ENCODE measurements around the gene DRC3.

The DRC3 gene

DNA sequence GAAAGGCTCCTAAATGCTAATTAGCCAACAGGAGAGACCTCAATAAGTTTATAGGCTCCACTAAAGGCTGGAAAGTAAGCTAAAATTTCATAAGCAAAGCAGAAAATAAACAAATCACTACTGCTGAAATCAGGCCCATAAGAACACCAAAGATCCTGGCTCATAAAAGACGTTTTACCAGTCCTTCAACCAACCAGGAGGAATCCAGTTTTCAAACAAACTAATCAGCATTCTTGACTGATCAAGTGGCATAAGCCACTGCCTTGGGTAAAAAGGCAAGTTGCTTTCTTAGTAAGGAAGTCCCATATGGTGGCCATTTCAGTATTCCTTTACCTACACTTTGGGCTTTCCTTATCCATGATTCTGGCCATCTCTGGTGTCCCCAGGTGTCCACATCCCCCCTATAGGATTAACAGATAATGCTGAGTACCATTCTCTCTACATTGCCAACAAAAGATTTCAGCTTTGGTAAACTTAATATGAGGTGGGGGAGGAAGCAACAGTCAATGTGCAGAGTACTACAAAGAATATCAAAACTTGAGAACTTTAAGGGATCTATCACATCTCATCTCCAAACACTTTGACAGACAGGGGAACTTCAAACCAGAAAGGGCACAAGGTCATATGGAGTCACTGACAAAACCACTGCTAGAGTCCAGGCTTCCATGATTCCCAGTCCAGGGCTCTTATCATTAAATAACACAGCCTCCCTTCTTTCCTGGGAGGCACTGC, 1.8 kb upstream of the DRC3 start:
- no peak for DNase-seq

DNA sequence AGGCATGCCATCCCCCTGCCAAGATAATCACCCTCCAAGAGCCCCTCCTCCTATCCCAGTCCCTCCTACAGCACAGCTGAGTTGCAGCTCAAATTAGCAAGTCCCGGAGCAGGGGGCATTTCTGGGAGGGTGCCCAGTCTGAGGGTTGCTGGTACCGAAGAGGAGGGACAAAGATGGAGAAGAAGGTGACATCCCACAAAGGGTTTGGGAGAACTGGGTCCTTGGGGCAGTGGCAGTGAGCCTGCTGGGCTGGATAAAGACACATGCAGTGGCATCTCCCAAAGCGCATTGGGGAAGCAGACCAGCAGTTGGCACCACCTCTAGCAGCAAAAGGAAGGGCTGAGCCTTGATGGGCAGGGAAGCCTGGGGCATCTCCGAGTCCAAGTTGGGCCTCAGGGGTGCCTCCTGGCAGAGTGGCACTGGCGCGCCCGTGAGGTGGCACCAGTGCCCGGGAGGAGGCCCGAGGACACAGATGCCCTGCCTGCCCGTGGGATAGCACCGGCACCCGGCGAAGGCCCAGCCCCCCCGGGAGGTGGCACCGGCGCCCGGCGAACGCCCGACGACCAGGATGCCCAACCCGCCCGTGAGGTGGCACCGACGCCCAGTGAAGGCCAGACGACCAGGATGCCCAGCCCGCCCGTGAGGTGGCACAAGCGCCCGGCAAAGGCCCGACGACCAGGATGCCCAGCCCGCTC, 1.1 kb upstream of the DRC3 start:
- DNase-seq: no peak

DNA sequence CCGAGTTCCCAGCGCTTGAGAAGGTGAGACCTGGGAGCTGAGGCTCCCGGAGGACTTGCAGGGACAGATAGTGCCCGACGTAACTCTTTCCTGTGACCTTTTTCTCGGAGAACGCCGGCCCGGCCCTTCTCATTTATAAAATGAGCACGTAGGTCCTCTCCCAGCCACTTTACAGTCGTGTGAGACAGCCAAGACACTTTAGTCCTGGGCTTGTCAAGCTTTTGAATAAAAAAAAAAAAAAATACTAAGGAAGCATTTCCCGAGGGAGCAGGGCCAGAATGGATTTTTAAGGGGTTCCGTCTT, 241 bp downstream of the DRC3 start:
- DNase-seq: no peak

DNA sequence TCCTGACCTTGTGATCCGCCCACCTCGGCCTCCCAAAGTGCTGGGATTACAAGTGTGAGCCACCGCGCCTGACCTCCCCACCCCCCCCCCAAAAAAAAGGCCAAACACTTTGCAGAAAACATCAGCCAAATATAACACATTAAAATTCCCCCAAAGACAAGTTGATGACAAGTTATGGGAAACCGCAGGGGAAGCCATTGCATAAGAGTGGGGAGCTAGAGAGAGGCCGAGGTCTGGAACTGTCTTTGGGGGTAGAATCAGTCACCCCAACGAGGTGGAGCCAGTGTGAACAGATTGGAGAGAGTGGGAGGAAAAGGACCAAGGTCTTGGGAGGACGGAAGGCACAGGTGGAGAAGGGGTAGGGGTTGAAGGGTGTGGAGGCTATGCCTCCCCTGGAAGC, 2.8 kb downstream of the DRC3 start:
- DNase-seq: no peak

DNA sequence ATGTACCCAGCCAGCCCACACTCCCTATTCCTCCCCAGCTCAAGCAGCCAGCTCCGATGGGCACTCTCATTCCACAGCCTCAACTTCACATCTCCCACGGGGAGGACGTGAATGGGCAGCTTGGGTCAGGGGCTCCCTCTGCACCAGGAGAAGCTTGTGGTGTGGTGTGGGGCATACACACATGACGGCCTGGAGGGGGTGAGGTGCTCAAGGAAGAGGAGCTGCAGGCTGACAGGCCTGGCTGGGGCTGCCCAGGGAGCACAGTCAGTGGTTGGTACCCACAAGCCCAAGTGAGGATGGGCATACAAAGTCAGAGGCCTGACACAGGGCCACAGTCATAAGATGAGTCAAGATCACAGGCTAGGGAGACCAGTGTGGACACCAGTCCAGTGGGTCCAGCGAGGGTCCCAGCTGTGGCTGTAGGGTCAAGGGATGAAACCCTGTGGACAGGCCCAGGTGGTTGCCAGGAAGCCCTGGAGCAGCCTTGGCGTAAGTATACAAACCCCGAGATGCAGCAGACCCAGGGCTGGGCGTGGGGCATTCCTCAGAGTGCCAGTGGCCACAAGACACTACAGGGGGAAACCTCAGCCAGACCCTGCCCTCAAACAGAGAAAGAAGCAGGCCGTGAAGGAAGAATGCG, 4.4 kb downstream of the DRC3 start:
- no peak for DNase-seq

DNA sequence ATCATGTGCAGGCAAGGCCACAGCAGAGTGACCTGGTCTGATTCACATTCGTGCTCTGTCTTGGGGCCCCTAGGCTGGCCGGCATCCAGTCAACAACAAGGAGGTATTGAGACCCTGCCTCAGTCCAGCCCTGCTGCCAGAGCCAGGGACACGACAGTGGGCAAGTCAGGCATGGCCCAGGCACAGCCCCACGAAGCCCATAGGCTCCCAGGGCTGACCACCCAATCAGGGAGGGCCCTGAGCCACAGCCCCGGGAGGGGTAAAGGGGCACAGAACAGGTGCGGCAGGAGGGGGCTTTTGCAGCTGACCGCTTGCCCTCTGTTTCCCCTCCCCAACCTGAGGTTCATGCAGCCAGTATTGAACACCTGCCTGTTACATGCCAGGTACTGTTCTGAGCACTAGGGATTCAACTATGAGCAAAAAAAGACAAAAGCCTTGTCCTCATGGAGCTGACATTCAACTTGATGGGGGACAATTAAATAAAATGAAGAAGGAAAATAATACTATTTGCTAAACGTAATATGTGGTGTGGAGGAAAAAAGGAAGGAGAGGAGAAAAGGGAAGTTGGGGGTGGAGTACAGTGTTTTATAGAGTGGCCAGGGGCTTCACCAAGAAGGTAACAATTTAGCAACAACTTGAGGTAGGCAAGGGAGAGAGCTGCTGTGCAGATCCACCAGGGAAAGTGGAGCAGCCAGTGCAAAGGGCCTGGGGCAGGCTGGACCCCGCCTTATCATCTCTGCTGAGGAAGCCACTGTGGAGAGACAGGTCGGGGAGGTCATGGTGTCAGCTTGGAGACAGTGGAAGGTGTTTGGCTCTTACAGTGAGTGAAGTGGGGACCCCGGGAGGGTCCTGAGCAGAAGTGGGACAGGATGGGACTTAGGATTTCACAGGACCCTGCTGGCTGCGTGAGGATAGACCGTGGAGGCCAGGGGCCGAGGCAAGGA, 6.1 kb downstream of the DRC3 start:
- DNase-seq: no peak

DNA sequence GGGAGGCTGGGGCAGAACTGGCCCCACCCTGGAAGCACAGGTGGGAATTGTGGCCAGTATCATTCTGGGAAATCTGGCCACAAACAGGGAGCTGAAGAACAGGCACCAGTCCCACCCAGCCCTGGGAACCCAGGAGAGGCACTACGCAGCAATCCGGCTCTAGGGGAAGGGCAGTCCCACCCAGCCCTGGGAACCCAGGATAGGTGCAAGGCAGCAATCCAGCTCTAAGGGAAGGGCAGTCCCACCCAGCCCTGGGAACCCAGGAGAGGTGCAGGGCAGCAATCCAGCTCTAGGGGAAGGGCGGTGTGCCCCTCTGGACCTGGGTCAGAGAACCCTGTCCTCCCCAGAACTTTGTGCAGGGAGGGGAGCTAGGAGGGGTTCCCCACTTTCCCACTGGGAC, 7.1 kb downstream of the DRC3 start:
- DNase-seq: no peak

DNA sequence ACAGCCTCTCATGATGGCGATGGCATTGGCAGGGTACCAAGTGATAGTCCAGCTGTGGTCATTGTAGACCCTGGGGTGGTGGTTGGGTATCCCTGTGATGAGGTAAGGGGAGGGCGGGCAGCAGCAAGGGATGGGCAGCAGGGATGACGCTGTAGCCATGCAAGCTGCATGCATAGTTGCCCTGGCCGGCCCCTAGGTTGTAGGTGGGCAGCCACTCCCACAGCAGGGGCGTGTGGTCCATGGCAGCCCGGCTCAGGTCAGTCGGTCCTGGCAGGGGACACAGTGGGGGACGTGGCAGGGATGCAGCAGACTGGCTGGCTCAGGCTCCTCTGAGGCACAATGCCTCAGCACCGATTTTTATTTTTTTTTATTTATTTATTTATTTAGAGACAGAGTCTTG, 8.7 kb downstream of the DRC3 start:
- DNase-seq: no peak

DNA sequence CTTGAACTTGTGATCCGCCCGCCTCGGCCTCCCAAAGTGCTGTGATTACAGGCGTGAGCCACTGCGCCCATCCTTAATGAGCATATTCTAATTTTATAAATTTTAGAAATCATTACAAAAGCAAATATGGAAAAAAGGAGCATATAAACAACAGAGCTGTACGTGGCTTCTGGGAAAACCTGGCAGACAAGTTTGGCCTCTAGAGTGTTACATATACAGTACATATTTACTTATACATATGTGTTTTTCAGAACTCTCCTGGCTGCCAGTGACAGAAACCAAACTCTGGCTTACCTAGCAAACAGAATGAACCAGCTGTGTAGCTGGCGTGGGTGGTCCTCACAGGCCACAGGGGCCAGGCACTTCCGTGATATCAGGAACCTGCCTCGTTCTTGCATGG, 10.1 kb downstream of the DRC3 start:
- DNase-seq: no peak

DNA sequence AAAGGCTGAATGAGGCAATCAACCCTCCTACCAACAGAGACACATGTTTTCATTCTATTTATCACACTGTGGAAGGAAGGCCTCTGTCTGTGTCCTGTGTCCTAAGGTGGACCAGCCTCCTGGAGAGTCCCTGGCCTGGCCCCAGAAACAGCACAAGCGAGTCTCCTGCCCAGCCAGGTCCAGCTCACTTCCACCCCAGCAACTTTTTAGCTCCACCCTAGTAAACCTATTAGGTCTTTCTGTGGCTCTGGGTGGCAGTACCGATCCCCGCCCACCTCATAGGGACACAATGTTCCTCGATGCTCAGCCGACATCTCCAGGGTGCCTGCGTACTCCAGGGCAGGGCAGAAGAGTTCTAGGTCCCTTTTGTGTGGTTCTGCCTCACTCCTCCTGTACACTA, 10.7 kb downstream of the DRC3 start:
- no peak for DNase-seq

DNA sequence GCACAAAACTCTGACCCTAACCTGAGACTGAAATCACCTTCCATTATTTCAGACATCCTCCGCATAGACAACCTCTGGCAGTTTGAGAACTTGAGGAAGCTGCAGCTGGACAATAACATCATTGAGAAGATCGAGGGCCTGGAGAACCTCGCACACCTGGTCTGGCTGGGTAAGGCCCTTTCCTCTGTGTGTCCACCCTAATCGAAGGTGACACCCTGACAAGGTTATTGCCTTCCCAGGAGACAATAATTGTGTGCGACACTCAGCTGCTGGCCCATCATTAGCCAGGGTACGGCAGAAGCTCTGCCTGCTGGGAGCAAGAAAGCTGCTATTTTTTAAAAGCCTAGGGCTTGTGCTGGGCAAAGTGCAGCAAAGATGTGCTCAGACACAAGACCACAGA, 11.1 kb downstream of the DRC3 start:
- no peak for DNase-seq

DNA sequence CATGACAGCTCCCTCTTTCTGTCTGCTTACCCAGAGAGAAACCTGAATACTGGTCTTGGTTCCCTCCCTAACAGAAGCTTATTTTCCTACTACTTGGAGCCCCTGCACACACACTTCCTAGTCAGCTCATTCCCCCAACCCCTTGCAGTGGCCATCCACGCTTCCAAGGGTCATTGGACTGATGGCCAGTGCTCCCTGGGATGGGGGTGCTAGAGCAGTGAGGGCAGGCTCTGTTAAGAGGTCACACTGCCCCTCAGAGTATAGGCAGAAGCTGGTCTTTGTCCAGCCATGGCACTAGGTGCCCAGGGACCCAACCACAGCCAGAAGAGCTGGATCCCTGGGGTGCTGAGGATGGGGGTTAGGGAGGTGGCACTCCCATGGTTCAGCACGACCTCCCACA, 12.5 kb downstream of the DRC3 start:
- no peak for DNase-seq

DNA sequence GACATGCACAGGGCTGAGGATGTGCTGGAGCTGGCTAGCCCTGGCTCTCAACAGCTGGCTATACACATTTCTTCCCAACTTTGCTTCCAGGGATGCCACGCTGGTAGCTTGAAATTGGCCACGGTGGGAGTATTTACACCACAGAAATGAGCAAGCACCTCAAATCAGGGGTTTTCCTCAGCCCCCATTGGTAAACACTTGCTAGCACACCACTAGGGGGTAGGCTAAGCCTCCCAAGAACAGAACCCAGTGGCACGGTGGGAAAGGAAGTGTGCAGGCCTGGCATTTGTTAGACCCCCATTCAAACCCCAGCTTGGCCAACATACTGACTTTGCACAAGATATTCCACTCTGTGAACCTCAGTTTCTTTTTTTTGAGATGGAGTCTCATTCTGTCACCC, 12.9 kb downstream of the DRC3 start:
- no peak for DNase-seq

DNA sequence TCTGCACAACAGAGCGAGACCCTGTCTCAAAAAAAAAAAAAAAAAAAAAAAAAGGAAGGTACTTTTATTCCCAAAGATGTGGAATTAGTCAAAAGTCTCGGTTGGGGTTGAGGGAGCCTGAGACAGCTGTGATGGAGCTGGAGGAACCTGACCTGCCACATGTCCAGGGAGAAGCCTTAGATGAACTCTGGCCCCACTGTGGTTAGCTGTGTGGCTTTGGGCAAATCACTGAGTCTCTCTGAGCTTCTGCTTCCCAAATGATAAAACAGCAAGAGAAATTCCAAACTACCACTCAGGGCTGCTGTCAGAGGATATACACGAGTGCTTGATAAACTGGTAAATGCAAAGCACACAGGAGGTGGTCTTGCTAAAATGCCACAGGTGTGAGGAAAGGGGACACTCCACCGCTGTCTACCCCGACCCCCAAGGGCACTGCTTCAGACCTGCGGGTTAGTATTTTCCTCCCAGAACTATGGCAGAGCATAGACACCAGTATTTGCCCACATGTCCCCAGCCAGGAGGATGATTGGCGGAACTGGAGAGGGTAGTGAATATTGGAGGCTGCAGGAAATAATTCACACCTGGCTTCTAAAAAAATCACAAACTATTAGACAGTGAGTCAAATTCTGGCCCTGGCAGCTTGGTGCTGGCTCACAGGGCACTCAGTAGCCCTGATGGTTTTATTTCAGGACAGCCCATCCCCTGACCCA, 14.7 kb downstream of the DRC3 start:
- DNase-seq: no peak

DNA sequence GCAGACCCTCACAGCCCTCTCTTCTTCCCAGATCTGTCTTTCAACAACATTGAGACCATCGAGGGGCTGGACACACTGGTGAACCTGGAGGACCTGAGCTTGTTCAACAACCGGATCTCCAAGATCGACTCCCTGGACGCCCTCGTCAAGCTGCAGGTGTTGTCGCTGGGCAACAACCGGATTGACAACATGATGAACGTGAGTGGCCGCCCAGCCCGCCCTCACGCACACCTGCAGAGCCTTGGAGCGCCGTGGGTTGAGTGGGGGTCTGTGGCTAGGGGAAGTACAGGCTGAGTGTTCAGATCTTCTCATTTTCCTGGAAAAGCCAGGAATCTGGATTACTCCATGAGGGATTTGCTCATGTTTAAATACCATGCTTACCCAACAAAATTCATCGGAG, 15.2 kb downstream of the DRC3 start:
- no peak for DNase-seq

DNA sequence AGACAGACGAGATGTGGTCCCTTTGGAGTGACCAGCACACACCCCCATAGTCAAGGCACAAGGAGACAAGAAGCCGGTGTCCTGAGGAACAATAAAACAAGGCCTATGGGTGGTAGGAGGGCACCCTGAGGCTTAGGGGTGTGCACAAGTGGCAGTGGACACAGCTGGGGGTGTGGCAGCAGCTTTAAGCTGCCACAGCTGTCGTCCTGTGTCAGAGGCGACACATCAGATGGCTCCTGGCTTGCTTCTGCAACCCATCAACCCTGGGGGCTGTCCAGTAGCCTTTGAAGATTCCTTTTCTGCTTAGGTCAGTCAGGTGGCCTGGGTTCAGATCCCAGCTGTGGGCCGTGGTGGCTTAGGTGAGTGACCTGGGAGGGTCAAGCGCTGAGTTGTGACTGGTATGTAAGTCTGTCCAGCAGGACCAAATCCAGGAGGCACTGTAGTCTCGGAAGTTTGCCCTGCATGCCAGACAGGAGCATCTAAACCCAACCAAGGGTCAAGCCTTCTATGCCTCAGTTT, 15.8 kb downstream of the DRC3 start:
- DNase-seq: no peak

DNA sequence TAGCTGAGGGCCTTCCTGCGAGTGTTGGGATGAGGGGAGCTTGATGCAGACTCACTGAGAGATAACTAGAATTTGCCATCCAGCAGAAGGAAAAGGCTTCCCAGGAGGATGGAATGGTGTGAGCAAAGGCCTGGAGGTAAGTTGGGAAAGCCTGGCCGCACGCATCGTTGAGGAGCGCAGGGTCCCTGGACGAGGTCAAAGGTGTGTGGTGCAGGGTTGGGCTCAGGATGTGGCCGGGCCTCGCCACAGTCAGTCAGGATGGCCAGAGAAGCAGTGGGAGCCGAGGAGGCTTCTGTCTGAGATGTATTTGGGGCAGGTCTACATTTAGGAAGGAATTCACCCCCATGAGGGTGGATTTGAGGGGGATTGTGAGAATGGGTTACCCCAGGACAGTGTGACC, 16.4 kb downstream of the DRC3 start:
- no peak for DNase-seq

DNA sequence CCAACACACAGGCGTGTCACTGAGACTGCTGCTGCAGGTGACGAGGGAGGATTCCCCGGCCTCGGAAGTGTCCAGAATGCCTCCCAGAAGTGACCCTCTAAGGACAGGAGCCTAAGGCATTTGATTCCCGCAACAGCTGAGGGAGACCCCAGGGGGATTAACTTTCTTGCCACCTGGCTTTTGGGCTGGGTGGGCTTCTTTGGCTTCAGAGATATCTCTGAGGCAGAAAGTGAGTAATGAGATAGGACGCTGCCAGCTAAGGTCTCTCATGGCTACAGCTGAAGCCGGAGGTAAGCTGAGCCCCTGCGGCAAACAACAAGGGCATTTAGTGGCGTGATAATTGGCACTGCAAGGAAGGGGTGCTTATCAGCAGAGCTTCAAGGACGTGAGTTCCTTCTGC, 17.0 kb downstream of the DRC3 start:
- no peak for DNase-seq

DNA sequence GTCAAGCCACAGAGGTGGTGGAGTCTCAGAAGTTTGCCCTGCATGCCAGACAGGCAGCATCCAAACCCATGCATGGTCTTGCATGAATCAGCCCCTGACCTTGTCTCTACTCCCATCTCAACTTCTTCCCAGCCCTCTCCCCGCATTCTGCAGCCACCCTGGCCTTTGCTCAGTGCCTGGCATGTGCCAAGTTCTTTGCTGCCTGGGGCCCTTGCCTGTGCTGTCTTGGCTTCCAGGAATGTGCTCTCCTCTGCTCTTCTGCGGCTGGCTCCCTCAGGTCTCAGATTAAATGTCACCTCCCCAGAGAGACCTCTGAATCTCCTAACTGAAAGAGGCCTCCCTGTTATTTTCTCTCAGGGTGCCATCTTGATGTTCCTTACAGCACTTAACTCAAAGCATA, 17.6 kb downstream of the DRC3 start:
- DNase-seq: no peak

DNA sequence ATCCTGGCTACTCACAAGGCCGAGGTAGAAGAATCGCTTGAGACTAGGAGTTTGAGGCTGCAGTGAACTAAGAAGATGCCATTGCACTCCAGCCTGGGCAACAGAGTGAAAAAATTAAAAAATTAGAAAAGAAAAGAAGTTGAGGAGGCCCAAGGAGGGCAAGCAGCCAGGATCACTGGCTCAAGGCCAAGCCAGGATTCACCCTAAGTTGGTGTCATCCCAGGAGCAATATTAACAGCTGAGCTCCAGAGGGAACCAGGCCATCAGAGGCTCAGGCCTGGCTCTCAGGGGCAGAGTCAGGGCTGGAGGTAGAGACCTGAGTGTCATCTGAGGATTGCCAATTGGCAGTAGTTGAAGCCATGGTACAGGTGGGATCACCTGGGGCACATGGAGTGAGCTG, 20.7 kb downstream of the DRC3 start:
- DNase-seq: no peak

DNA sequence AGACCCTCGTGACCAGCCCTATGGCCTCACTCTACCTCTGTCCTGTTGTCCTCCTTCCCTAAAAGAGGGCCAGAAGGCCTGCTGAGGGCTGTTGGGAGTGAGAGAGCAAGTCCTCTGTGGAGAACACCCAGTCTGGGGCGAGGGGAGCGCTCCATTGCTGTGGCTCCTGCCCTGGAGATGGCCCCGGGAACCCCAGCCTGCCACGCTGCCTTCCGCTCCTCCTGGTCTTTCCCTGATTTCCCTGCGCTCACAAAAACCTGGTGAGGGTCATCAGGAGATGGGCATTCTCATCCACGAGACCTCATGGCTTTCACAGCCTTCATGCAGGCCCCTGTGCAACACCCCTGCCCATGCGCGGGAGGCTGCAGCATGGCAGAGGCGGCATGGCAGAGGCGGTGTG, 21.2 kb downstream of the DRC3 start:
- DNase-seq: no peak

DNA sequence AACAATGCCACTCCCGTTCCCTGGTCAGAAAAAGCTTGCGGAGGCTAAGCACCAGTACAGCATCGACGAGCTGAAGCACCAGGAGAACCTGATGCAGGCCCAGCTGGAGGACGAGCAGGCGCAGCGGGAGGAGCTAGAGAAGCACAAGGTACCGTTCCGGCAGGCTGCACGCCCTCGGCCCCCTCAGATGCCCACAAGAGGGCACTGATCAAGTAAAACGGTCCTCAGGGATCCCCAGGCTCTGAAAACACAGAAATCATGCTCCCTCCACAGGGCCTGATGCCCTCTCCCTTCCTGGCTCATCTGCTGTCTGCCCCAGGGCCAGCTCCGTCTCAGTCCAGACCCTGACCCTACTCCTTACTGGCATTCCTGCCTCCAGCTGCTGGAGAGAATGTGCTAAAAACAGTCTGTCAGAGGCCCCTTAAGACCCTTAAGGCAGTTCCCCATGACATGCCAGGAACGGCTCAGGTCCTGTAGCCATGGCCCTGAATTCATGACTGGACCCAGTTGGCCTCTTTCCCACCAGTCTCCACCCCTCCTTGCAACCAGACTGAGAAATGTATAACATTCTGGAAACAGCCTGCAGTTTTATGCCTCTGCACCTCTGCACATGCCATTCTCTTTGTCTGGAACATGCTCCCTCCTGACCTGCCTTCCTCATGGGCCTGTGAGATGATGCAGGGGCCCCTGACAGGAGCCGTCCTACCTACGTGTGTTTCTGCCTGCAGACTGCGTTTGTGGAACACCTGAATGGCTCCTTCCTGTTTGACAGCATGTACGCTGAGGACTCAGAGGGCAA, 21.8 kb downstream of the DRC3 start:
- DNase-seq: no peak
